K562 (cell line): ENCODE measurements around the gene TAS1R3. TPM values are rescaled to one million over a fixed set of nuclear protein-coding genes. Genes with fewer than 3 reads are reported as not detected.

Source experiments
- ATAC-seq: fragments of 200-7000 bp; cut with Tn5 transposase; 3 replicates; pipeline ENCODE4 v1.9.1; 2020; ENCODE audit warnings: moderate library complexity
- BruUV-seq: library from RNA; stranded (reverse); fragments of 400-500 nt; replicated peaks from 2 replicates; lab custom pipeline; 2021; lab: Mats Ljungman, UMichigan
- CTCF ChIA-PET: fragments of 300-600 bp; formaldehyde crosslinking; extraction: SDS; loops from one replicate; lab custom pipeline; 2021; ENCODE audit warnings: low intra/inter-chr PET ratio; lab: Yijun Ruan, JAX
- POLR2A ChIA-PET: fragments of 300-600, 350-650 bp; sonication (Branson Sonifier 250); formaldehyde crosslinking; extraction: SDS; loops from one replicate; lab custom pipeline; 2021; ENCODE audit warnings: antibody characterized with exemption, inconsistent platforms; lab: Yijun Ruan, JAX
- DNase-seq, 4 experiments: peaks; one replicate each; pipeline versions ENCODE4 v3.0.0 to v3.0.0-alpha.2; 2011 to 2018; ENCODE audit warnings: low spot score in 3 of 4, mixed read lengths in 3 of 4; ENCODE audit errors: extremely low read depth in 1 of 4
- FAIRE-seq: peaks from 2 replicates; lab custom pipeline; 2011; peaks lifted over from hg19 to GRCh38; lab: Jason Lieb, UNC
- H2AFZ ChIP-seq: 2 replicates; pipeline ENCODE4 v1.6.0; 2011; ENCODE audit warnings: low read depth, low read length, control low read depth, inconsistent platforms
- H3K27ac ChIP-seq: fragments of 200-600 bp; 3 replicates; pipeline ENCODE4 v1.8.0; 2011; ENCODE audit warnings: low read depth, mild to moderate bottlenecking, control low read depth, inconsistent platforms, low read length, moderate library complexity, mixed read lengths; ENCODE audit errors: extremely low read depth
- H3K27me3 ChIP-seq, 2 experiments: fragments of 300-600 bp in 1 of 2; 2 replicates in 1 of 2; 3 replicates in 1 of 2; pipeline versions ENCODE4 v1.6.0 to v1.8.0; 2011; ENCODE audit warnings: inconsistent platforms in 2 of 2, low read length in 2 of 2, mild to moderate bottlenecking in 1 of 2, mixed read lengths in 1 of 2, moderate library complexity in 1 of 2; ENCODE audit not compliant: control insufficient read depth in 2 of 2, insufficient read depth in 2 of 2
- H3K36me3 ChIP-seq: fragments of 300-600 bp; 3 replicates; pipeline ENCODE4 v1.8.0; 2011; ENCODE audit warnings: mild to moderate bottlenecking, low read length, inconsistent platforms; ENCODE audit not compliant: control insufficient read depth, insufficient read depth
- H3K4me1 ChIP-seq, 2 experiments: fragments of 200-600 bp in 1 of 2; replicated peaks in 1 of 2; 2 replicates in 1 of 2; 3 replicates in 1 of 2; pipeline versions ENCODE4 v1.5.1 to v1.8.0; 2011; ENCODE audit warnings: inconsistent platforms in 2 of 2, low read length in 2 of 2, mild to moderate bottlenecking in 1 of 2, mixed read lengths in 1 of 2, moderate library complexity in 1 of 2; ENCODE audit not compliant: control insufficient read depth in 2 of 2, insufficient read depth in 2 of 2
- H3K4me2 ChIP-seq: 2 replicates; pipeline ENCODE4 v1.6.1; 2011; ENCODE audit warnings: low read length, control low read depth, inconsistent platforms, mixed read lengths; ENCODE audit not compliant: insufficient read depth
- H3K4me3 ChIP-seq: fragments of 200-600 bp; sonication (generic), shearing (Covaris generic); 2 replicates; pipeline ENCODE4 v1.5.1; 2016; ENCODE audit warnings: control low read depth, inconsistent platforms
- H3K79me2 ChIP-seq: fragments of 200-600 bp; 3 replicates; pipeline ENCODE4 v1.8.0; 2011; ENCODE audit warnings: low read length, inconsistent platforms; ENCODE audit not compliant: control insufficient read depth, insufficient read depth
- H3K9ac ChIP-seq, 2 experiments: 2 replicates each; pipeline versions ENCODE4 v1.6.0 to v1.6.1; 2011; ENCODE audit warnings: low read depth in 2 of 2, low read length in 2 of 2, control low read depth in 1 of 2, inconsistent platforms in 1 of 2, mild to moderate bottlenecking in 1 of 2, mixed read lengths in 1 of 2; ENCODE audit not compliant: insufficient read depth in 1 of 2
- H3K9me1 ChIP-seq: one replicate; pipeline ENCODE4 v1.6.0; 2011; ENCODE audit warnings: inconsistent platforms, mild to moderate bottlenecking, low read length, moderate library complexity; ENCODE audit not compliant: control insufficient read depth, insufficient read depth
- H3K9me3 ChIP-seq: replicated peaks from 2 replicates; pipeline ENCODE4 v1.5.1; 2011; ENCODE audit warnings: low read depth, low read length, inconsistent platforms; ENCODE audit not compliant: control insufficient read depth, insufficient read depth
- H4K20me1 ChIP-seq: replicated peaks from 2 replicates; pipeline ENCODE4 v1.6.1; 2011; ENCODE audit warnings: low read length, inconsistent platforms, mixed read lengths; ENCODE audit not compliant: control insufficient read depth, insufficient read depth
- FIP1L1 ChIP-seq: fragments of 200-400 bp; formaldehyde crosslinking; IDR thresholded peaks from 2 replicates; pipeline ENCODE4 v1.6.1; 2018; ENCODE audit warnings: mild to moderate bottlenecking, low read depth, low read length; ENCODE audit not compliant: poor library complexity, severe bottlenecking
- L3MBTL2 ChIP-seq: fragments of 450-650 bp; IDR thresholded peaks from 2 replicates; pipeline ENCODE4 v1.6.1; 2016; ENCODE audit warnings: mild to moderate bottlenecking, moderate library complexity
- NFRKB ChIP-seq: fragments of 450-650 bp; IDR thresholded peaks from 2 replicates; pipeline ENCODE4 v1.6.1; 2016; ENCODE audit warnings: low read depth
- POLR2G ChIP-seq: fragments of 200-400 bp; formaldehyde crosslinking; IDR thresholded peaks from 2 replicates; pipeline ENCODE4 v1.6.1; 2017; ENCODE audit warnings: low read depth, mild to moderate bottlenecking, antibody characterized with exemption, low read length, moderate library complexity
- RBFOX2 ChIP-seq: fragments of 200-400 bp; formaldehyde crosslinking; IDR thresholded peaks from 2 replicates; pipeline ENCODE4 v1.6.1; 2017; ENCODE audit warnings: low read depth, mild to moderate bottlenecking, low read length, moderate library complexity
- RBM14 ChIP-seq: fragments of 200-400 bp; formaldehyde crosslinking; IDR thresholded peaks from 2 replicates; pipeline ENCODE4 v1.6.1; 2018; ENCODE audit warnings: low read depth, mild to moderate bottlenecking, low read length, moderate library complexity, borderline replicate concordance; ENCODE audit not compliant: insufficient read depth
- RBM22 ChIP-seq: fragments of 200-400 bp; formaldehyde crosslinking; IDR thresholded peaks from 2 replicates; pipeline ENCODE4 v1.6.1; 2018; ENCODE audit warnings: low read length, low read depth; ENCODE audit not compliant: poor library complexity, severe bottlenecking
- ZNF408 ChIP-seq: fragments of 250-450 bp; sonication (Bioruptor Pico); IDR thresholded peaks from 2 replicates; pipeline ENCODE4 v1.4.0; 2020; ENCODE audit warnings: low read depth, mild to moderate bottlenecking, moderate library complexity
- ZNF785 ChIP-seq: fragments of 250-450 bp; sonication (Bioruptor Pico); IDR thresholded peaks from 2 replicates; pipeline ENCODE4 v1.4.0; 2020; ENCODE audit warnings: mild to moderate bottlenecking
- WGBS: fragments of 100-300 bp; shearing (Covaris generic); methylation state at CpG from one replicate; pipeline ENCODE4 v1.1.6; 2016; ENCODE audit warnings: low coverage, mixed read lengths; ENCODE audit not compliant: insufficient coverage; ENCODE audit errors: missing lambda C conversion rate; 5-methylcytosine and 5-hydroxymethylcytosine counted together
- in situ Hi-C: fragments of 300-500 bp; cut with MboI; formaldehyde crosslinking; loops from 4 replicates; pipeline ENCODE4 v1.15.0; 2018; ENCODE audit warnings: inconsistent platforms, mixed read lengths
- intact Hi-C: fragments of 100-400 bp; cut with micrococcal nuclease; formaldehyde crosslinking; loops from 2 replicates; pipeline ENCODE4 v1.14.2; 2022
- polyA plus RNA-seq, 8 experiments: library from polyadenylated mRNA; depleted of rRNA in 4 of 8; stranded (reverse) in 5 of 8; unstranded in 3 of 8; fragments of >200 nt; fragmentation: Nextera tagmentation in 2 of 8; fragmentation: Illumina TruSeq in 1 of 8; extraction: Ambion mirVana in 2 of 8; extraction: Trizol in 1 of 8; gene quantifications; 2 replicates each; pipeline versions ENCODE4 v1.2.1 to v1.2.3, GENCODE V29; 2011 to 2014; ENCODE audit warnings: inconsistent platforms in 1 of 8, missing spikeins in 1 of 8
- total RNA-seq, 7 experiments: library from RNA; depleted of rRNA in 6 of 7; stranded (reverse); fragments of >200 nt in 6 of 7; fragmentation: Illumina TruSeq in 2 of 7; extraction: Trizol in 2 of 7; gene quantifications; 2 replicates each; pipeline versions ENCODE4 v1.2.1 to v1.2.3, GENCODE V29; 2011 to 2021; ENCODE audit warnings: low replicate concordance in 1 of 7

TAS1R3 gene
- total and polyA plus RNA-seq, 9 of the 15 experiments (the other 6 are each of a cell fraction or from before 2014, with no cell fraction given) = 0.07 to 0.13 TPM; not detected in 7

DNA sequence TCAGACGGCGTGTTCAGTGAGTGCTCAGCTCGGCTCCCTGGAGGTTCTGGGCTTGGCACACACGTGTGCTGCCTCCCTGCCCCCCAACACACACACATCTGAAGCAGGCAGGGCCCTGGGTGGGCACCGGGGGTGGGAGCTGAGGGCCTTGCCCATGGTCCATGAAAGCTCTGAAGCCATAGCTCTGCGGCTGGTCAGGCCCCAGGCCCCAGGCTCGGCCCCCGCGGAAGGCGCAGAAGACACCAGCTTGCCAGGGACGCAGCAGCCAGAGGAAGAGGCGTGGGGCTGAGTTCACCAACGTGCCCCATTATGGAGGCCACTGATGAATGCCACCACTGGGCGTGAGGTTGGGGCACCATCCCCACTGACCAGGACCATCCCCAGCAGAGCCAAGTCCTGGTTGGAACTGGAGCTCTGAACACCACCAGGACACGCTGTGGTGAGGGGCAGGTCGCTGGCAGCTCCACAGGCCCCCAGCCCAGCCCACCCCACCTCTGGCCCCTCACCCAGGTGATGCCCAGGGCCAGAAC is 39.8 kb downstream of the TAS1R3 start:
- H4K20me1 ChIP-seq = peaks cover 7% of the 10 kb centered on the region; the same call in 1 of the 2 replicates
- no peak overlapping the region for H3K27ac ChIP-seq
- no peak overlapping the region for H3K4me3 ChIP-seq
- H3K9ac ChIP-seq = peak overlapping the region in 1 of 2 experiments; percentile 61; a peak in 1 of 4 replicates
- H3K27me3 ChIP-seq = no peaks in the 10 kb centered on the region
- peaks cover 6% of the 10 kb centered on the region for H3K9me1 ChIP-seq
- H3K36me3 ChIP-seq = peaks cover 26% of the 10 kb centered on the region
- DNase-seq (no peak), FAIRE-seq (no peak), ATAC-seq (no peak)
- BruUV-seq = no TSS peak
- intact Hi-C loops (loop anchor here (10.0 kb wide), 1 partner anchor 134 kb away; no protein-coding TSS in a partner anchor), in situ Hi-C loops (no loop called here)
- POLR2A ChIA-PET = interaction anchor here (0.6 to 1.6 kb wide), 5 partner anchors 12 to 388 kb away, joined by 3 to 5 read pairs (median 3); partner anchors contain the start of gene MXRA8
- CTCF ChIA-PET = no interaction called here
- peaks cover 11 to 45% of the 10 kb centered on the region in 2 experiments for H3K4me1 ChIP-seq
- H3K9me3 ChIP-seq = peaks cover 9% of the 10 kb centered on the region
- TF ChIP-seq NFRKB (no peak), RBFOX2 (peak; percentile 29; the same call in 1 of the 2 replicates), L3MBTL2 (no peak), ZNF408 (CRISPR knock-in tag) (no peak), RBM22 (peak; percentile 88), FIP1L1 (peak; percentile 56), POLR2G (peak; percentile 72), ZNF785 (CRISPR knock-in tag) (no peak), RBM14 (0 out of 2 replicates have a peak, but pooled peaks have one; percentile 56)
- peaks cover 27% of the 10 kb centered on the region for H3K79me2 ChIP-seq
- WGBS = 88% methylated on average over 10 of the region's 16 CpGs
- no peak overlapping the region for H3K4me2 ChIP-seq
- no peak overlapping the region for H2AFZ ChIP-seq
